IMR-90 (cell line): ENCODE results near the gene RPS10. TPM values are rescaled to one million over a fixed set of nuclear protein-coding genes. Genes with fewer than 3 reads are reported as not detected.

Experiments
- ATAC-seq: fragments of 200-7000 bp; cut with Tn5 transposase; 2 replicates; pipeline ENCODE4 v1.9.1; 2020; ENCODE audit warnings: low read depth, mild to moderate bottlenecking, moderate library complexity
- BruUV-seq: library from RNA; stranded (reverse); fragments of 400-500 nt; replicated peaks from 2 replicates; lab custom pipeline; 2021; lab: Mats Ljungman, UMichigan
- CTCF ChIA-PET: fragments of 300-600 bp; formaldehyde crosslinking; extraction: SDS; loops from one replicate; lab custom pipeline; 2021; ENCODE audit warnings: antibody characterized with exemption; lab: Yijun Ruan, JAX
- POLR2A ChIA-PET: fragments of 300-600 bp; sonication (Branson Sonifier 250); formaldehyde crosslinking; loops from one replicate; lab custom pipeline; 2022; ENCODE audit warnings: antibody characterized with exemption; ENCODE audit not compliant: unreplicated experiment; lab: Charles Lee
- DNase-seq: peaks from one replicate; pipeline ENCODE4 v3.0.0; 2013
- H2AFZ ChIP-seq: replicated peaks from 2 replicates; pipeline ENCODE3; 2013; ENCODE audit warnings: low read length, mild to moderate bottlenecking; ENCODE audit not compliant: poor library complexity
- H2AK5ac ChIP-seq: 2 replicates; pipeline ENCODE4 v1.6.1; 2013; ENCODE audit warnings: low read depth, low read length, inconsistent platforms
- H2AK9ac ChIP-seq: replicated peaks from 2 replicates; pipeline ENCODE3; 2013; ENCODE audit warnings: mild to moderate bottlenecking, low read depth, low read length, moderate library complexity; ENCODE audit not compliant: poor library complexity
- H2BK120ac ChIP-seq: 2 replicates; pipeline ENCODE4 v1.6.1; 2013; ENCODE audit warnings: low read depth, low read length, inconsistent platforms
- H2BK15ac ChIP-seq: 3 replicates; pipeline ENCODE4 v1.6.1; 2013; ENCODE audit warnings: low read depth, low read length, inconsistent platforms
- H2BK20ac ChIP-seq: 2 replicates; pipeline ENCODE4 v1.6.1; 2013; ENCODE audit warnings: low read depth, mild to moderate bottlenecking, inconsistent platforms, low read length, moderate library complexity
- H2BK5ac ChIP-seq: 2 replicates; pipeline ENCODE4 v1.6.1; 2013; ENCODE audit warnings: mild to moderate bottlenecking, low read depth, low read length, inconsistent platforms; ENCODE audit not compliant: poor library complexity, severe bottlenecking
- H3K14ac ChIP-seq: replicated peaks from 2 replicates; pipeline ENCODE4 v1.6.1; 2013; ENCODE audit warnings: low read depth, low read length, inconsistent platforms
- H3K18ac ChIP-seq: 2 replicates; pipeline ENCODE4 v1.6.1; 2013; ENCODE audit warnings: low read depth, low read length, control low read depth
- H3K23ac ChIP-seq: 2 replicates; pipeline ENCODE4 v1.6.1; 2013; ENCODE audit warnings: low read depth, low read length, inconsistent platforms
- H3K27ac ChIP-seq: 2 replicates; pipeline ENCODE4 v1.5.1; 2013; ENCODE audit warnings: mild to moderate bottlenecking, control low read depth, low read length; ENCODE audit not compliant: insufficient read depth
- H3K27me3 ChIP-seq: 2 replicates; pipeline ENCODE4 v1.6.1; 2013; ENCODE audit warnings: low read length; ENCODE audit not compliant: control insufficient read depth, insufficient read depth
- H3K36me3 ChIP-seq: 2 replicates; pipeline ENCODE4 v1.6.1; 2013; ENCODE audit warnings: low read length, mixed read lengths; ENCODE audit not compliant: control insufficient read depth, insufficient read depth
- H3K4ac ChIP-seq: 2 replicates; pipeline ENCODE4 v1.6.1; 2013; ENCODE audit warnings: low read depth, low read length, inconsistent platforms
- H3K4me1 ChIP-seq: 2 replicates; pipeline ENCODE4 v1.6.1; 2013; ENCODE audit warnings: low read length, mixed read lengths; ENCODE audit not compliant: control insufficient read depth, insufficient read depth
- H3K4me2 ChIP-seq: 2 replicates; pipeline ENCODE4 v1.6.1; 2013; ENCODE audit warnings: low read depth, mild to moderate bottlenecking, control low read depth, low read length, moderate library complexity
- H3K4me3 ChIP-seq: 2 replicates; pipeline ENCODE4 v1.5.1; 2013; ENCODE audit warnings: low read depth, mild to moderate bottlenecking, control low read depth, low read length, moderate library complexity; ENCODE audit not compliant: insufficient read depth
- H3K56ac ChIP-seq: 2 replicates; pipeline ENCODE4 v1.6.1; 2013; ENCODE audit warnings: low read length, inconsistent platforms; ENCODE audit not compliant: insufficient read depth; ENCODE audit errors: extremely low read depth
- H3K79me1 ChIP-seq, 2 experiments: 2 replicates each; pipeline ENCODE4 v1.6.1; 2013; ENCODE audit warnings: low read length in 2 of 2, inconsistent platforms in 1 of 2, low read depth in 1 of 2
- H3K9ac ChIP-seq: 2 replicates; pipeline ENCODE4 v1.6.1; 2013; ENCODE audit warnings: low read depth, low read length, control low read depth
- H3K9me1 ChIP-seq: 2 replicates; pipeline ENCODE4 v1.6.1; 2013; ENCODE audit warnings: low read length, inconsistent platforms; ENCODE audit not compliant: insufficient read depth
- H3K9me3 ChIP-seq: 2 replicates; pipeline ENCODE4 v1.6.1; 2013; ENCODE audit warnings: low read length; ENCODE audit not compliant: control insufficient read depth, insufficient read depth
- H4K20me1 ChIP-seq: 2 replicates; pipeline ENCODE4 v1.6.1; 2013; ENCODE audit warnings: low read length, inconsistent platforms; ENCODE audit not compliant: insufficient read depth
- H4K5ac ChIP-seq: 2 replicates; pipeline ENCODE4 v1.6.1; 2013; ENCODE audit warnings: mild to moderate bottlenecking, low read depth, low read length, control low read depth
- H4K8ac ChIP-seq, 2 experiments: 2 replicates each; pipeline ENCODE4 v1.6.1; 2013; ENCODE audit warnings: low read depth in 2 of 2, low read length in 2 of 2, control low read depth in 1 of 2, inconsistent platforms in 1 of 2
- H4K91ac ChIP-seq: 2 replicates; pipeline ENCODE4 v1.6.1; 2013; ENCODE audit warnings: low read depth, low read length, inconsistent platforms; ENCODE audit not compliant: insufficient read depth
- BHLHE40 ChIP-seq: fragments of 150-350 bp; IDR thresholded peaks from 2 replicates; pipeline ENCODE4 v1.6.1; 2016; ENCODE audit warnings: mild to moderate bottlenecking, low read depth, low read length
- CEBPB ChIP-seq: IDR thresholded peaks from 2 replicates; pipeline ENCODE4 v1.6.1; 2012; ENCODE audit warnings: low read depth, low read length, improper control_type of control experiment
- CHD1 ChIP-seq: IDR thresholded peaks from 2 replicates; pipeline ENCODE4 v1.6.1; 2012; ENCODE audit warnings: low read depth, low read length, improper control_type of control experiment
- CTCF ChIP-seq: conservative IDR thresholded peaks from 2 replicates; pipeline ENCODE4 v1.5.1; 2012; ENCODE audit warnings: mild to moderate bottlenecking, low read depth, low read length, improper control_type of control experiment
- ELK1 ChIP-seq: fragments of 150-350 bp; IDR thresholded peaks from 2 replicates; pipeline ENCODE4 v1.6.1; 2016; ENCODE audit warnings: low read depth, mild to moderate bottlenecking, low read length, moderate library complexity, borderline replicate concordance
- MAFK ChIP-seq: IDR thresholded peaks from 2 replicates; pipeline ENCODE4 v1.6.1; 2012; ENCODE audit warnings: low read depth, low read length, improper control_type of control experiment
- MAZ ChIP-seq: IDR thresholded peaks from 2 replicates; pipeline ENCODE4 v1.6.1; 2012; ENCODE audit warnings: low read depth, mild to moderate bottlenecking, low read length, improper control_type of control experiment, moderate library complexity, borderline replicate concordance
- MXI1 ChIP-seq: IDR thresholded peaks from 2 replicates; pipeline ENCODE4 v1.6.1; 2012; ENCODE audit warnings: low read depth, mild to moderate bottlenecking, low read length, moderate library complexity, borderline replicate concordance
- NFE2L2 ChIP-seq: fragments of 150-350 bp; IDR thresholded peaks from 2 replicates; pipeline ENCODE4 v1.6.1; 2016; ENCODE audit warnings: low read depth, mild to moderate bottlenecking, low read length
- POLR2A ChIP-seq: IDR thresholded peaks from 2 replicates; pipeline ENCODE4 v1.6.1; 2012; ENCODE audit warnings: mild to moderate bottlenecking, low read depth, low read length
- RAD21 ChIP-seq: IDR thresholded peaks from 2 replicates; pipeline ENCODE4 v1.6.1; 2012; ENCODE audit warnings: low read length, improper control_type of control experiment
- RFX5 ChIP-seq: IDR thresholded peaks from 2 replicates; pipeline ENCODE4 v1.8.0; 2012; ENCODE audit warnings: low read depth, mild to moderate bottlenecking, low read length, moderate library complexity
- SMC3 ChIP-seq: fragments of 150-350 bp; IDR thresholded peaks from 2 replicates; pipeline ENCODE4 v1.6.1; 2016; ENCODE audit warnings: low read depth, mild to moderate bottlenecking, antibody characterized with exemption, low read length, moderate library complexity
- USF2 ChIP-seq: fragments of 150-350 bp; IDR thresholded peaks from 2 replicates; pipeline ENCODE4 v1.6.1; 2017; ENCODE audit warnings: mild to moderate bottlenecking, antibody characterized with exemption, low read length, low read depth
- WGBS, 2 experiments: methylation state at CpG; one replicate each; pipeline versions ENCODE4 v1.1.5 to v1.1.7; 2013; ENCODE audit warnings: missing lambda C conversion rate in 2 of 2; ENCODE audit not compliant: insufficient read length in 1 of 2; ENCODE audit errors: extremely low coverage in 2 of 2; 5-methylcytosine and 5-hydroxymethylcytosine counted together
- dilution Hi-C: fragments of 300-500 bp; cut with HindIII; formaldehyde crosslinking; loops from one replicate; pipeline ENCODE4 v1.14.3; 2018; ENCODE audit warnings: low sequenced_read_pairs; ENCODE audit not compliant: unreplicated experiment
- in situ Hi-C: fragments of 300-500 bp; cut with MboI; formaldehyde crosslinking; loops from 3 replicates; pipeline ENCODE4 v1.14.3; 2019; ENCODE audit warnings: low sequenced_read_pairs, inconsistent platforms, mixed read lengths
- intact Hi-C: fragments of 100-400 bp; cut with micrococcal nuclease; formaldehyde crosslinking; loops from 2 replicates; pipeline ENCODE4 v1.10.0; 2022
- polyA plus RNA-seq, 3 experiments: library from polyadenylated mRNA; depleted of rRNA; stranded (reverse); fragments of >200 nt; gene quantifications; 2 replicates each; pipeline ENCODE4 v1.2.3, GENCODE V29; 2012; ENCODE audit warnings: low replicate concordance in 1 of 3
- total RNA-seq: library from RNA; depleted of rRNA; stranded (reverse); fragments of >200 nt; gene quantifications from 2 replicates; pipeline ENCODE4 v1.2.3, GENCODE V29; 2012

The RPS10 gene
- total and polyA plus RNA-seq, 2 of the 4 experiments (the other 2 are of a cell fraction), result 5,462 to 5,584 TPM

GRCh38 chr6:34393191-34393965 lies 32.5 kb downstream of the RPS10 start:
- no peak overlapping the region for H2AK5ac ChIP-seq
- BruUV-seq, result no TSS peak
- H3K79me1 ChIP-seq, result peaks cover 5 to 28% of the 10 kb centered on the region in 2 experiments
- no peak overlapping the region for H3K27ac ChIP-seq
- no peaks in the 10 kb centered on the region for H3K9me3 ChIP-seq
- no peak overlapping the region for H3K23ac ChIP-seq
- no peak overlapping the region; the same call in 1 of the 2 replicates for H3K4ac ChIP-seq
- ATAC-seq (no peak), DNase-seq (no peak)
- H4K20me1 ChIP-seq, result peaks cover 15% of the 10 kb centered on the region; the same call in 1 of the 2 replicates
- no peaks in the 10 kb centered on the region for H3K36me3 ChIP-seq
- H2AK9ac ChIP-seq, result no peak overlapping the region
- H3K4me2 ChIP-seq, result peak overlapping the region; percentile 93
- dilution Hi-C loops, result no loop called here
- POLR2A ChIA-PET, result no interaction called here
- no peak overlapping the region for H2BK120ac ChIP-seq
- H2AFZ ChIP-seq, result peak overlapping the region; percentile 96
- H3K9me1 ChIP-seq, result peaks cover 3% of the 10 kb centered on the region; the same call in 1 of the 2 replicates
- H3K27me3 ChIP-seq, result no peaks in the 10 kb centered on the region
- H2BK5ac ChIP-seq, result no peak overlapping the region
- 0 out of 2 replicates have a peak overlapping the region, but pooled peaks have one; percentile 79 for H3K14ac ChIP-seq
- no peak overlapping the region for H3K18ac ChIP-seq
- whole genome bisulfite sequencing, 2 experiments, result no CpG with 5 or more reads among the region's 16 CpGs
- in situ Hi-C loops, result no loop called here
- H3K4me3 ChIP-seq, result peak overlapping the region; percentile 93
- H4K91ac ChIP-seq, result no peak overlapping the region
- intact Hi-C loops, result loop anchor here (2.0 to 5.0 kb wide), 2 partner anchors 86 to 215 kb away; no protein-coding TSS in a partner anchor
- no peak overlapping the region for H2BK20ac ChIP-seq
- H2BK15ac ChIP-seq, result no peak overlapping the region
- H4K5ac ChIP-seq, result no peak overlapping the region
- no peak overlapping the region for H3K56ac ChIP-seq
- H4K8ac ChIP-seq, result peak overlapping the region in 1 of 2 experiments; percentile 75; a peak in 1 of 4 replicates
- H3K9ac ChIP-seq, result peak overlapping the region; percentile 36
- H3K4me1 ChIP-seq, result no peaks in the 10 kb centered on the region
- CTCF ChIA-PET, result interaction anchor here (0.5 to 1.0 kb wide), 5 partner anchors 18 to 814 kb away, joined by 3 to 5 read pairs (median 3); partner anchors contain the start of gene BAK1
- TF ChIP-seq MAZ (no peak), ELK1 (no peak), CTCF (no peak), USF2 (no peak), NFE2L2 (no peak), POLR2A (no peak), BHLHE40 (no peak), MAFK (no peak), CHD1 (no peak), RFX5 (no peak), MXI1 (no peak), CEBPB (no peak), SMC3 (no peak), RAD21 (no peak)
